ENCODE results near the gene ALDH1A2.

The ALDH1A2 gene

GRCh38 chr15:57949374-57949943 lies 116.1 kb downstream of the ALDH1A2 start:
- in situ Hi-C loops (cut with MboI; ENCODE audit: low sequenced_read_pairs, unreplicated experiment) = no loop called here
- no peak for DNase-seq (ENCODE audit: low spot score)
- TF ChIP-seq CTCF (IDR thresholded peaks at IDR 0.05; ENCODE audit: borderline replicate concordance, control extremely low read depth, extremely low read depth, insufficient read depth, missing control alignments) = no peak

- no peak for DNase-seq (ENCODE audit: low spot score)
- in situ Hi-C loops (cut with MboI; ENCODE audit: low sequenced_read_pairs, unreplicated experiment) = no loop called here
- no peak for TF ChIP-seq CTCF (IDR thresholded peaks at IDR 0.05; ENCODE audit: borderline replicate concordance, control extremely low read depth, extremely low read depth, insufficient read depth, missing control alignments)
These were observed 116.9 kb downstream of the ALDH1A2 start for GRCh38 chr15:57948351-57949289.

- no peak for DNase-seq (ENCODE audit: low spot score)
- TF ChIP-seq CTCF (IDR thresholded peaks at IDR 0.05; ENCODE audit: borderline replicate concordance, control extremely low read depth, extremely low read depth, insufficient read depth, missing control alignments) = no peak
- in situ Hi-C loops (cut with MboI; ENCODE audit: low sequenced_read_pairs, unreplicated experiment) = no loop called here
These were observed 117.7 kb downstream of the ALDH1A2 start for GRCh38 chr15:57947781-57948180.

- in situ Hi-C loops (cut with MboI; ENCODE audit: low sequenced_read_pairs, unreplicated experiment) = no loop called here
- DNase-seq (ENCODE audit: low spot score) = no peak
- no peak for TF ChIP-seq CTCF (IDR thresholded peaks at IDR 0.05; ENCODE audit: borderline replicate concordance, control extremely low read depth, extremely low read depth, insufficient read depth, missing control alignments)
These were observed 118.2 kb downstream of the ALDH1A2 start for GRCh38 chr15:57947282-57947681.

GRCh38 chr15:57946491-57947048 lies 118.9 kb downstream of the ALDH1A2 start:
- DNase-seq (ENCODE audit: low spot score) = no peak
- in situ Hi-C loops (cut with MboI; ENCODE audit: low sequenced_read_pairs, unreplicated experiment) = no loop called here
- TF ChIP-seq CTCF (IDR thresholded peaks at IDR 0.05; ENCODE audit: borderline replicate concordance, control extremely low read depth, extremely low read depth, insufficient read depth, missing control alignments) = no peak

- in situ Hi-C loops (cut with MboI; ENCODE audit: low sequenced_read_pairs, unreplicated experiment) = no loop called here
- TF ChIP-seq CTCF (IDR thresholded peaks at IDR 0.05; ENCODE audit: borderline replicate concordance, control extremely low read depth, extremely low read depth, insufficient read depth, missing control alignments) = no peak
These were observed 119.9 kb downstream of the ALDH1A2 start for GRCh38 chr15:57945616-57946015.

More at GRCh38 chr15:57945616-57946015, 119.9 kb downstream of the ALDH1A2 start:
- no peak for DNase-seq (ENCODE audit: low spot score)

Measured in GM13976 (cell line).